HG02884 (cell line): ENCODE results near the gene TMEM151A.
"Not testable (repeated sequence)": the region's sequence is repeated elsewhere in the genome, so short reads cannot be mapped to it uniquely, and the experiment has no call there.

Experiments used
- ATAC-seq: cut with Tn5 transposase; IDR thresholded peaks from one replicate; pipeline ENCODE4 v1.9.1; 2021; ENCODE audit warnings: mild to moderate bottlenecking, moderate library complexity; ENCODE audit not compliant: unreplicated experiment

Gene TMEM151A

GRCh38 chr11:66320289-66320688 is 28.6 kb downstream of the TMEM151A start:
- ATAC-seq: not testable (repeated sequence)

GRCh38 chr11:66320748-66321147 is 29.1 kb downstream of the TMEM151A start:
- ATAC-seq: not testable (repeated sequence)

DNA sequence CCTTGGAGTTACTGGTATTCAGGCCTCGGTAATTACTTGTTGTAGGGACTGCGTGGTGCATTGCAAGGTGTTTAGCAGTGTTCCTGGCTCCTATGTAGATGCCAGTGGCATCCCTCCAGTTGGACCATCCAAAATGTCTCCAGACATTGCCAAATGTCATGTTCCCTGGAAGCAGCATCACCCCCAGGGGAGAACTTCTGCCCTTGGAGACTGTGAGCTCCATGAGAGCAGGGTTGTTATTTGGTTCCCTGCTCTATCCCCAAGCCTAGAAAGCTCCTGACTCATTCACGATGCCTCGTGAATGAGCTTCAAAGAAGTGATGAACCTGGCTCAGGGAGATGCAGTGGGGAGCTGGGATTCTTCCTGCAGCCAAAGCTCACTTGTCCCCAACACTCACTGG is 29.9 kb downstream of the TMEM151A start:
- no peak for ATAC-seq

DNA sequence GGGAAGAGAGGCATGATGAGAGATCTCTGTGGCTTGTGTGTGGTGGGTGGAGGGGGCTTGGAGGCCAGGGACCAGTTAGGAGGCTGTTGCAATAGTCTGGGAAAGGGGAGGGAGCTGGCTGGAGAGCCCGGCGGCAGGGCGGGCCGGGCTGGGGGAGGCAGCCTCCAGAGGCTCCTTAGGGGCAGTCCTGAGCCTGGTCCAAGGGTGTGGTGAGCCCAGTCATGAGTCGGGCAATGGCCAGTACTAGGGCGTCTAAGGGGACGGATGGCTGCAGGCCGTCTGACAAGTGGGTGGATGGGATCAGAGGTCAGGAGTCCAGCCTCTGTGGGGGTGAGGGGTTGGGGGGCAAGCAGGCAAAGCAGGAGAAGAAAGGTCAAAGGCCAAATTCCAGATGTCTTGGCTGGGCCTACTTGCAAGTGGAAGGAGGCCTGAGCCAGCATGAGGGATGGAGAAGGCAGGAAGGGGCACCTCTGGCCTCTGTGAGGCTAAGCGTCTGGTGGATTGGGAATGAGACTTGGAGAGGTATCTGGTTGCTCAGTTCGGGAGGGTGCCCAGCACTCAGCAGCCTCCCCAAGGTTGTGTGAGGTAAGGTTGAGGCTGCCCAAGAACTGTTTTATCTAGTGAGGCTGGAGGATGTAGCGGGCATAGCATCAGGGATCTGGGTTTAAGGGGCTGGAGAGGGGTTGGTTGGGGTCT is 31.2 kb downstream of the TMEM151A start:
- no peak for ATAC-seq

- ATAC-seq: no peak
Observed at GRCh38 chr11:66323684-66324083, 32.0 kb downstream of the TMEM151A start.

- ATAC-seq: no peak
Observed at GRCh38 chr11:66324664-66325063, 33.0 kb downstream of the TMEM151A start.

- no peak for ATAC-seq
Observed at GRCh38 chr11:66325263-66325671, 33.6 kb downstream of the TMEM151A start.

DNA sequence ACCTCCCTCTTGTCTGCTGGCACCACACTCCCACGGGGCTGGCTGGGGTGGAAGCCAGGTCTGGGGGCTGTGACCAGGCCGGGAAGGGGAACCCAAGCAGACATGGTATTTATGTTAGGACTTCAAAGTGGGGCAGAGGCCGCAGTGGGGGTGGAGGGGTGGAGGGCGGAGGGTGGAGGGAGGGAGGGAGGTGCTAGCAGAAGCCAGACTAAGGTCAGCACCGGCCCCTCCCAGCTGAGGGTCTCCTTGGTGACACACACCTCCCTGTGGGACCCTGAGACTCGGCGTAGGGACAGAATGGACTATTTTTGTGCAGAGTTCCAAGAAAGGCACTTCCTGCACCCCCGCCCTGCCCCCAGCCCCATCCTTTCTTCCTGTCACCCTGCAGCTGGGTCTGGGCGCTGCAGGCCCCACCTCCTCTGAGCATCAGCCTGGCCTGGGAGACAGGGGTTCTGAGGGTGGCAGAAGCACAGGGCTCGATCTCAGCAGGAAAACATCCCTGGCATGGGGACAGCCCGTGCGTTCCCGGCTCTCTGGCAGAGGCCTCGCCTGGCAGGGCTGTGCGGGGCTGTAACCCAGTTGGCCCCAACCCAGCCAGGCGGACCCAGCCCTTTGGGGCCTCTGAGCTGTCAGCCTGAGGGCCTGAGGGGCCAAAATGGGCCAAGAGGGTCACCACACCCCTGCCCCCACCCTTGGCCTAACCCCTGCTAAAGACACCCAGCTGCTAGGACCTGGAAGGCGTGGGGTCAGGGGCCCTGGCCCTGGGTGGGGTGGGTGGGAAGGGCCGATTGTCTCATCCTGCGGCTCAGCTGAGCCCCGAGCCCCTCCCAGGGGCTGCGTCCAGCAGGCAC is 34.8 kb downstream of the TMEM151A start:
- ATAC-seq: no peak

DNA sequence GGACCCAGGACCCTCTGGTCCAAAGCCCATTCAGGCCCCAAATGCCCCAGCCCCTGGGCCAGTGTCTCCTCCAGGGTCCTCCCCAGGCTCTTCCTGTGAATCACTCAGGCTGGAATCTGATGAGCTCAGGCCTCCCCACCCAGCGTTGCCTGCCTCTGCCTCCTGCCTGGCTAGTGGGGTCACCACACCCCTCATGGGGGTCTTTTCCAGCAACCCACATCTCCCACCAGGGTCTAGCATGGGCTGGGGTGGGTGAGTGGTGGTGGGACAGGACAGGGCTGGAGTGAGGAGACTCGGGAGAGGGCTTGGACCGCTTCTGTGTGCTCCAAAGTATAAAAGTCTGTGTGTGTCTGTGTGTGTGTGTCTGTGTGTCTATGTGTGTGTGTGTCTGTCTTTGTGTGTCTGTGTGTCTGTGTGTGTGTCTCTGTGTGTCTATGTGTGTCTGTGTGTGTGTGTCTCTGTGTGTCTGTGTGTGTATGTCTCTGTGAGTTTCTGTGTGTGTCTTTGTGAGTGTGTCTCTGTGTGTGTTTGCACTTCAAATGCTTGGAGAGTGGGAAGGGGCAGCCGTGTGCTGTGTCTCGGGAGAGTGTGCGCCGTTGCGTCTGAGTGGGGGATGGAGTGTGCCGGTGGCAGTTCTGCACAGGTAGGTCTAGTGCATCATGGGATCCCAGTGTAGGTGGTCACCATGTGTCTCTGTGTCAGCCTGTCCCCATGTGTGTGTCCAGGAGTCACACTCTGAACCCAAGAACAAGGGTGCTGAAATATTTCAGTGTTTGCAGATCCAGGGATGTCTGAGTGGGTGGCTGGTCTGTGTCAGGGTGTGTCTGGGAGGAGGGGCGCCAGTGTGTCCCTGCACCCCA is 35.7 kb downstream of the TMEM151A start:
- no peak for ATAC-seq

- no peak for ATAC-seq
Observed at GRCh38 chr11:66328031-66328301, 36.3 kb downstream of the TMEM151A start.

DNA sequence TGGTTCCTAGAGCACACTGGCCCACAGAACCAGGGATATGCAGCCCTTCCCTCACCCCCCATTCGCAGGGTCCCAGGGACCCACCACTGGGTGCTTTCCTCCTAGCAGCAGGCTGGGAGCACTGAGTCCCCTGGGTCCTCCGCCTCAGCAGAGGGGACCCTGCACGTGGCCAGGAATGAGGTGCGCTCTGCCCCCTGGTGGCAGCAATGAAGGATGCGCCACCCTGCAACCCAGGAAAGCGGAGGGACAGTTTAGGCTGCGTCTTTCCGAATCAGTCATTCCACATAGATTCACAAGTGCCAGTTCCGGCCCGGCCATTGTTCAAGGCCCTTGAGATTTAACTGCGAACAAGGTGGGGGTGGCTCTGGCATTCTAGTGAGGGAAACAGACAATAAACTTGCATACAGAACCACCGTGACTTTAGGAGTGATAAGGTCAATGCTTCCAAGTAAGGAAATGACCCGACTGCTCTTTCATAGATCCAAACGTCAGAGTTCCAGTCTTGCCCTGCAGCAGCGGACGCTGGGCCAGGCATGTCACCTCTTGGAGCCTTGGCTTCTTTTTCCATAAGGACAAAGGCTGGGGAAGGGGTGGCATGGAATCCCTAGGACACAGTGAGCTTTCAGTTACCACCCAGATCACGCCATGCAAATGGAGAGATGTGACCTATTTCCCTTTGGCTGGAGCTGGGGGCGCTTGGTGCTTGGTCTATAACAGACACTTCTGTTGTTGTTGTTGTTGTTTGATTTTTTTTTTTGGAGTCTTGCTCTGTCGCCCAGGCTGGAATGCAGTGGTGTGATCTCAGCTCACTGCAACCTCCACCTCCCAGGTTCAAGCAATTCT is 36.8 kb downstream of the TMEM151A start:
- no peak for ATAC-seq

DNA sequence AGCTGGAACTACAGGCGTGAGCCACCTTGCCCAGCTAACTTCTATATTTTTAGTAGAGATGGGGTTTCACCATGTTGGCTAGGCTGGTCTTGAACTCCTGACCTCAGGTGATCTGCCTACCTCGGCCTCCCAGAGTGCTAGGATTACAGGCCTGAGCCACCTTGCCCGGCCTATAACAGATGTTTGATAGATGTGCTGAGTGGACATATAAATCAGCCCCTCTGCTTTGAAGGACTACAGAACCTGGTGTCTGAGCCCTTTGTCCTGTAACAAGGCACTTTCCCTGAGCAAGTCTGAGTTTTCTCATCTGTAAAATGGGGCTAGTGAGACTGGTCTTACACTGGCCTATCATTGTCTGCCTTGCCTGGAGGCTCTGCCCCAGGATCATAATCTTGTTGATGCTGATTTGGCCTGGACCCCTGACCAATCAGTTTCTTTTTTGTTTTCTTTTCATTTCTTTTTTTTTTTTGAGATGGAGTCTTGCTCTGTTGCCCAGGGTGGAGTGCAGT is 37.5 kb downstream of the TMEM151A start:
- no peak for ATAC-seq

DNA sequence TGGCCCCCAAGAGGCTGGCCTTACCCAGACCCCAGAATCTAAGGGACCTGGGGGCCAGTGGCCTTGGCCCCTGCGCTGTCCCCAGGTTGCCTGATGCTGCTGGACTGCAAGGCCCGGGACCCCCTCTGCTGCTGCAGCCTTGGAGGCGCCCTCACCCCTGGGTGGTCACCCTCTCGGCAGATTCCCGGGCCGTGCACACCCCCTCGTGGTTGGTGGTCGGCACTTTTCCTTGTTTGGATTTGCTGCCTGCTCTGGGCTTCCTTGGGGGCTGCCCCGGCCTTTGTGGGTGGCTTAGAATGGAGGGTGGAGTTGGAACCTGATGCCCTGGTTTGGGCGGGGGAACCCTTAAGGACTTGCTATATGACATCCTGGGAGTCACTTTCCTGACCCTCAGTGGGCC is 39.2 kb downstream of the TMEM151A start:
- no peak for ATAC-seq

GRCh38 chr11:66331542-66332370 is 40.1 kb downstream of the TMEM151A start:
- ATAC-seq: no peak

GRCh38 chr11:66332371-66333219 is 40.9 kb downstream of the TMEM151A start:
- ATAC-seq: no peak

DNA sequence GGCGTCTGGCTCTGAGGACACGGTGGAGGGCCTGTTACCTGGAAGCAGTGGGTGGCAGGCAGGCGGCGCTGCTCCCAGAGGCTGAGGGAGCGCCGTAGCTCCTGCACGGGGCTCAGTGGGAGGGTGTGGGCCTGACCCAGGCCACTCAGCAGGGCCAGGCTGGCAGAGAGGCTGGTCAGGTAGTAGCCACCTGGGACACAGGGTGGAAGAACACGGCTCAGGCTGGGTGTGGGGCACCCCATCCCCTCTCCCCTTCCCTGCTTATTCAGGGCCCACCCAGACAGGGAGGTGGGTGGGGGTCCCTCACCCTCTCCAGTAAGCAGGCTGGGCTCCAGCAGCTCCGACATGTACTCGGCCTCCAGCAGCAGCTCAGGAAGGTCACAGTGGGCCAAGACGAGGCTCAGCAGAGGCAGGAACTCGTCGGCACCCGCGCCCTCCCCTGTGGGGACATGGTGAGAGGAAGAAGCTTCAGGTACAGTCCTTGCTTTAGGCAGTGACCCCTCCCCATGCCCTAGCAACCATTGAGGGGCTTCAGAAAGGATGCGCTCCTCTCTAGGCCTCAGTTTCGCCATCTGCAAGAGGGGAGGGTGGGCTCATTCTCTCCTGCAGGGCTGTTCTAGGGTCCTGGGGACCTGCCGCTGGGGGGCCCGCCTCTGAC is 41.7 kb downstream of the TMEM151A start:
- no peak for ATAC-seq

DNA sequence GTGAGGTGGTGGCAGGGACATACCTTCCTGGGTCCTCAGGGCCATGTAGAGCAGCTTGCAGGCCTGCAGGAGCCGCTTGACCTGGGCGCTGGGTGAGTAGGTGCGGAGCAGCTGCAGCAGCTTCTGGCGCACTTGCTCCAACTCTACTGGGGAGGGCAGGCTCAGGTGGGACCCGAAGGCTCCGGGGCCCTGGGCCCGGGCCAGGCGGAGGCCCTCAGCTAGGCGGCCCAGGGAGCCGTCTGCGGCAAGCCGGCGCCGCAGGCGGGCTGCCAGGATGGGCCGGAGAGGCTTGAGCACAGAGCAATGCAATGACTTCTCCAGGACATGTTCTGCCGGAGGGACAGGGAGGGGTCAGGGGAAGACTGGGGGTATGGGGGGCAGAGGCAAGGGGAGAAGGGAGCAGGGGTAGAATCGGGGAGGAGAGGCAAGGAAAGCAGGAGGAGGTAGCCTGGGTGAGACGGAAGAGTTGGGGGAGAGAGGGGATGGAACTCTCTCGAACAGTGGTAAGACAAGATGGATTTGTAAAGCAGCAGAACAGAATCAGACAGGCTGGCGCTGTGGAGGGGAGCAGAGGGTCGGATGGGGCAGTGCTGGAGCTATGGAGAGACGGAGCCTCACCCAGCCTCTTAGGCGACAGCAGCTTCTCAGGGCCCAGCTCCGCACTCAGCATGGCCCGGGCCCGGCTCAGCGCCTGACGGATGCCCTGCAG is 42.4 kb downstream of the TMEM151A start:
- ATAC-seq: no peak
